Panc1 (cell line): Measurements from ENCODE around the gene TMEM203. TPM values are rescaled to one million over a fixed set of nuclear protein-coding genes. Genes with fewer than 3 reads are reported as not detected.
A peak's percentile ranks its signal among the peaks of the same experiment; 100 is the strongest.

ENCODE experiments used
- ATAC-seq: fragments of 200-7000 bp; cut with Tn5 transposase; 2 replicates; pipeline ENCODE4 v1.9.1; 2020; ENCODE audit warnings: mild to moderate bottlenecking, moderate library complexity
- BruUV-seq: library from RNA; stranded (reverse); fragments of 400-500 nt; replicated peaks from 2 replicates; lab custom pipeline; 2021; lab: Mats Ljungman, UMichigan
- CTCF ChIA-PET: fragments of 300-600 bp; sonication (Branson Sonifier 250); formaldehyde crosslinking; loops from one replicate; lab custom pipeline; 2022; ENCODE audit warnings: antibody characterized with exemption; lab: Charles Lee
- POLR2A ChIA-PET: fragments of 300-600 bp; sonication (Branson Sonifier 250); formaldehyde crosslinking; loops from one replicate; lab custom pipeline; 2022; ENCODE audit warnings: antibody characterized with exemption; lab: Charles Lee
- DNase-seq: peaks from one replicate; pipeline ENCODE4 v3.0.0-alpha.2; 2010; ENCODE audit warnings: low read depth, low spot score
- H3K27ac ChIP-seq: 2 replicates; pipeline ENCODE4 v1.5.1; 2011; ENCODE audit warnings: mild to moderate bottlenecking, low read length, inconsistent platforms
- H3K27me3 ChIP-seq: fragments of 200-500 bp; sonication (Bioruptor generic); 2 replicates; pipeline ENCODE4 v1.6.0; 2014; ENCODE audit warnings: low read length, inconsistent platforms; ENCODE audit not compliant: control insufficient read depth, insufficient read depth
- H3K36me3 ChIP-seq: fragments of 200-500 bp; sonication (Bioruptor generic); 2 replicates; pipeline ENCODE4 v1.5.1; 2014; ENCODE audit warnings: inconsistent platforms, mild to moderate bottlenecking, low read length, moderate library complexity; ENCODE audit not compliant: control insufficient read depth, insufficient read depth
- H3K4me1 ChIP-seq: 2 replicates; pipeline ENCODE4 v1.5.1; 2011; ENCODE audit warnings: inconsistent platforms, mild to moderate bottlenecking, low read length, moderate library complexity; ENCODE audit not compliant: control insufficient read depth, insufficient read depth
- H3K4me3 ChIP-seq, 2 experiments: 2 replicates each; pipeline ENCODE4 v1.5.1; 2011 to 2012; ENCODE audit warnings: low read depth in 2 of 2, low read length in 2 of 2, mild to moderate bottlenecking in 2 of 2, inconsistent platforms in 1 of 2, moderate library complexity in 1 of 2
- H3K9me3 ChIP-seq: fragments of 200-500 bp; sonication (Bioruptor generic); 2 replicates; pipeline ENCODE4 v1.5.1; 2014; ENCODE audit warnings: low read depth, mild to moderate bottlenecking, inconsistent platforms, low read length, moderate library complexity; ENCODE audit not compliant: control insufficient read depth, insufficient read depth
- POLR2AphosphoS5 ChIP-seq: IDR thresholded peaks from 2 replicates; pipeline ENCODE4 v1.6.1; 2012; ENCODE audit warnings: mild to moderate bottlenecking, low read depth, low read length, moderate library complexity
- REST ChIP-seq, 2 experiments: IDR thresholded peaks; 2 replicates each; pipeline ENCODE4 v1.6.1; 2011 to 2012; ENCODE audit warnings: low read depth in 2 of 2, control low read depth in 1 of 2, low read length in 1 of 2, mild to moderate bottlenecking in 1 of 2, moderate library complexity in 1 of 2; ENCODE audit not compliant: insufficient read depth in 1 of 2
- TCF7L2 ChIP-seq: IDR thresholded peaks from 2 replicates; pipeline ENCODE4 v1.6.1; 2011; ENCODE audit warnings: mild to moderate bottlenecking, low read depth, low read length, inconsistent platforms
- in situ Hi-C: cut with HindIII; loops from 2 replicates; pipeline ENCODE4 v1.10.0; 2016; ENCODE audit warnings: low sequenced_read_pairs, low pct_unique_long_range_greater_than_20kb
- intact Hi-C: fragments of 100-400 bp; cut with micrococcal nuclease; formaldehyde crosslinking; loops from one replicate; pipeline ENCODE4 v1.10.0; 2022; ENCODE audit not compliant: unreplicated experiment
- total RNA-seq: library from RNA; stranded (reverse); gene quantifications from one replicate; pipeline ENCODE4 v1.2.1, GENCODE V29; 2021; ENCODE audit not compliant: unreplicated experiment
- TF ChIP-seq, protein P1 (sequence below): fragments of 450-650 bp; IDR thresholded peaks from 2 replicates; pipeline ENCODE4 v1.5.1; 2017; ENCODE audit warnings: mild to moderate bottlenecking

TMEM203 gene
- total RNA-seq, 1 experiment from 2014 or later: 25.4 TPM

DNA sequence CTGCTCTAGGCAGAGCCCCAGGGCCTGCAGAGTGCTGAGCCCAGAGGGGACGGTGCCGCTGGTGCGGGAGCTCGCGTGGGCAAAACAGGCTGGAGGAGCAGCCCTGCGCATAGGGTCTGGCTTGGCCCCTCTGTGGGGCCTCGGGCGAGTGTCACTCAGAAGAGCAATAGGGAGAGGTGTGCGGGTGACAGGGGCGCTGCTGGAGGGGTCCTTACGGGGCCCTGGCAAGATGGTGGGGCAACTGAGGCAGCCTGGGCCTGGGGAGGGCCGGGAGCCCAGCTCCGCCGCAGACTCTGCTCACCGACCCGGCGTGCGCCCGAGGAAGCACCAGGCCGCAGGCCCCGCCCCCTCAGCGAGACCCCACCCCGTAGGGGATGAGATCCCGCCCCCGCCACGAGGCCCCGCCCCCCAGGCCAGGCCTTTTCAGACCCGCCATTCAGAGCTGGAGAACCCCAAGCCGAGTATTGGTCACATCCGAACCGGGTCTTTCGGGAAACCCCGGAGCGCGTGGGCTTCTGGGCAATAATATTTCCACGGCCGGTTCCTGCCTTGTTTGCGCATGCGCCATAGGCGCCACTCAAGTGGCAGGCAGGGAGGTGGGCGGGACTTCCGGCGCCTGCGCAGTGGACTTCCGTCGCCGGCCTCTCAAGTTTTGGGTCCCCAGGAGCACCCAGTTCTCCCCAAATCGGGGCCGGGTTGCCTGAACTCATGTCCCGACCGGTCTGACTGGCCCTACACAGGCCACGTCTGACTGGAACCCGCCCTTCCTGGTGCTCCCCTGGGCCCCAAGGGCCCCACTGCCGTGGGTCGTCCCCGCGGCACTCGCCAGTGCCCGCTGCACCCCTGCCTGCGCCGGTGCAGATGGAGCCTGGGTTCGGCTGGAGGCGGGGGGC lies 17.9 kb upstream of the TMEM203 start:
- CTCF ChIA-PET: interaction anchor here (0.6 to 0.7 kb wide), 2 partner anchors 11 to 13 kb away, joined by 3 to 10 read pairs; no protein-coding TSS in a partner anchor
- POLR2A ChIA-PET: interaction anchor here (0.6 kb wide), 2 partner anchors 17 to 193 kb away, joined by 5 to 8 read pairs; partner anchors contain the start of gene TUBB4B
- Histone ChIP-seq H3K36me3 (peaks cover 2% of the 10 kb centered on the region; the same call in 1 of the 2 replicates), H3K4me3 (peak overlapping the region; percentile 67 to 72), H3K9me3 (no peaks in the 10 kb centered on the region), H3K27me3 (no peaks in the 10 kb centered on the region), H3K27ac (peak overlapping the region; percentile 82), H3K4me1 (peaks cover 25% of the 10 kb centered on the region)
- in situ Hi-C loops: no loop called here
- intact Hi-C loops: no loop called here
- peak; percentile 88 for DNase-seq
- BruUV-seq: no TSS peak
- ATAC-seq: peak; percentile 72
- TF ChIP-seq POLR2AphosphoS5: peak; percentile 63
- no peak for TF ChIP-seq REST (IDR thresholded peaks at IDR 0.05; ENCODE audit: insufficient read depth in 1 of 2, low read depth in 2 of 2, low read length in 1 of 2)

- peak; percentile 7 for ATAC-seq
- peak within 1 kb of the TSS; percentile 50 to 67 for H3K4me3 ChIP-seq
- POLR2A ChIA-PET: no interaction called here
- peaks cover 24% of the 10 kb centered on the region for H3K4me1 ChIP-seq
- CTCF ChIA-PET: no interaction called here
- intact Hi-C loops: no loop called here
- H3K36me3 ChIP-seq: peaks cover 2% of the 10 kb centered on the region; the same call in 1 of the 2 replicates
- no peaks in the 10 kb centered on the region for H3K27me3 ChIP-seq
- H3K27ac ChIP-seq: peak within 1 kb of the TSS; percentile 69; the same call in 1 of the 2 replicates
- DNase-seq: no peak
- BruUV-seq: no TSS peak
- in situ Hi-C loops: no loop called here
- H3K9me3 ChIP-seq: no peaks in the 10 kb centered on the region
- no peak for TF ChIP-seq TCF7L2
- TF ChIP-seq, protein P1, sequence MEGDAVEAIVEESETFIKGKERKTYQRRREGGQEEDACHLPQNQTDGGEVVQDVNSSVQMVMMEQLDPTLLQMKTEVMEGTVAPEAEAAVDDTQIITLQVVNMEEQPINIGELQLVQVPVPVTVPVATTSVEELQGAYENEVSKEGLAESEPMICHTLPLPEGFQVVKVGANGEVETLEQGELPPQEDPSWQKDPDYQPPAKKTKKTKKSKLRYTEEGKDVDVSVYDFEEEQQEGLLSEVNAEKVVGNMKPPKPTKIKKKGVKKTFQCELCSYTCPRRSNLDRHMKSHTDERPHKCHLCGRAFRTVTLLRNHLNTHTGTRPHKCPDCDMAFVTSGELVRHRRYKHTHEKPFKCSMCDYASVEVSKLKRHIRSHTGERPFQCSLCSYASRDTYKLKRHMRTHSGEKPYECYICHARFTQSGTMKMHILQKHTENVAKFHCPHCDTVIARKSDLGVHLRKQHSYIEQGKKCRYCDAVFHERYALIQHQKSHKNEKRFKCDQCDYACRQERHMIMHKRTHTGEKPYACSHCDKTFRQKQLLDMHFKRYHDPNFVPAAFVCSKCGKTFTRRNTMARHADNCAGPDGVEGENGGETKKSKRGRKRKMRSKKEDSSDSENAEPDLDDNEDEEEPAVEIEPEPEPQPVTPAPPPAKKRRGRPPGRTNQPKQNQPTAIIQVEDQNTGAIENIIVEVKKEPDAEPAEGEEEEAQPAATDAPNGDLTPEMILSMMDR: no peak
- TF ChIP-seq REST (IDR thresholded peaks at IDR 0.05; ENCODE audit: insufficient read depth in 1 of 2, low read depth in 2 of 2, low read length in 1 of 2): no peak
These were observed 17.0 kb upstream of the TMEM203 start, which contains the start of gene RNF208 for GRCh38 chr9:137222190-137223077. Gene RNF208, minus strand, starts transcription at chr9:137222240. Its CDS starts 1,028 bp downstream, at chr9:137221212.
